SIG-M5 treated with dmso at 0.1 percent for 504 hours (cell line): Measurements from ENCODE around the gene IL1RAPL2.
"Not testable (repeated sequence)": the region's sequence is repeated elsewhere in the genome, so short reads cannot be mapped to it uniquely, and the experiment has no call there.

Experiments
- DNase-seq: peaks from one replicate; lab custom pipeline; 2025; ENCODE audit not compliant: unreplicated experiment; lab: John Stamatoyannopoulos, UW

IL1RAPL2 gene

GRCh38 chrX:105754286-105754964 lies 1188.4 kb downstream of the IL1RAPL2 start:
- no peak for DNase-seq

DNA sequence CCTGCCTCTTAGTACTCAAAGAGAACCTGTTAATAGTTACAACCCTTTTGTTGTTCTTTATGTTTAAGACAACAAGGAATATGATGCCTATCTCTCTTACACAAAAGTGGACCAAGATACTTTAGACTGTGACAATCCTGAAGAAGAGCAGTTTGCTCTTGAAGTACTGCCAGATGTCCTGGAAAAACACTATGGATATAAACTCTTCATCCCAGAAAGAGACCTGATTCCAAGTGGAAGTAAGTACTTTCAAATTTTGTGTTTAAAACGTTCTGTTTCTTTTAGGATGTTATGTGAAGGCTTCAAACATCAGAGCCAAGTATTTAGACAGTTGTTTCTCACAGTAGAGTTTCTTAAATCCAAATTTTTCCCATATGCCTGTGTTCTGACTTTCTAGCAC lies 1189.1 kb downstream of the IL1RAPL2 start:
- no peak for DNase-seq

DNA sequence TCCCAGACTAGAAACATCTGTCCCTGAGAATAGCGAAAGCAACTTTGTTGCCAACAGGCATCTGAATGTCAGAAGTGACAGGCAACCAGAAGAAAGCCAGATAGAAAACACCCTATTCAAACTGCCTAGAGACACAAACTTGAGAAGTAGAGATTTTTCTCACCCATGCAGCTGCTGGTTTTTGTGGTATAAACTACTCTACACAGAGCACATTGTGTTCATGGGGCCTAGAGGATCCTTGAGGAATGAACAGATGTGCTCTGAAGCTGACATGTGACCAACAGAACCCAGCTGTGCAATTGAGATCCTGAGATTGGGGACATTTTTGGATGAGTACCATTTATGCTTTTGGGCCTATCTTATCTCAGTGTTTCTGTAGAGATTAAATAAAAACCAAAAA lies 1192.8 kb downstream of the IL1RAPL2 start:
- no peak for DNase-seq

DNA sequence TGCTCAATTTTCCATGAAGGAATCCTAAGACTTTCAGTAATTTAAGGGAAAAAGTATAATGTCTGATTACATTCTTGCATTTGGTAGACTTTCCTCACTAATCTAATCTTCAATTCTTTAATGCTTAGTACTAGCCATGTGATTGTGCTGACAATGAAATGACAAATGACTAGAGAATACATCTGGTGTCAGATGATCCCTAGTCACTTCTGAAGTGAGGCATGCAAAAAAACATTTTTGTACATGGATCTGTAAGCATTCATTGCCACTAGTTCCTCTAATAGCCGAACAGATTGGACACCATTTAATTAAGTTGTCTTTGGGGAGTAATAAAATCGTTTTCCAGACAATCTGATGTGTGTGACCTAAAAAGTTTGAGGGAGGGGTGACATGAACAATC lies 1193.6 kb downstream of the IL1RAPL2 start:
- no peak for DNase-seq

DNA sequence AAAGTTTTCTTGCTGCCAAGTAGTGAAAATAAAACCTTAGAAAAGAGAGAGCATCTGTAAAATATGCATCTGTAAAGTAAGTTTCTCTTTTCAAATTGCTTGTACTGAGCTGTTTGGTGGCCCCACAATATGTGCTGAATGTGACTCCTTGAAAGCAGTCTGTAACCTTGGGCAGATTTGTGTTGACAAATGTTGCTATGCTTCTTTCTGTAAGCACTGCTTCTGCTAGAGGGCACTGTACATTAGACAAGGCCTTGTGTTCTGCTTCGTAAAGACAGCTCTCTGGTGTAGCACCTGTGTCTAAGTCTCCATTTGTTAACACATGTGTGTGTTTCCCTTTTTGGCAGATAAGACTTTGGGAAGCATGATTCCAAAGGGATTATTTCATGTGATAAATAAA lies 1199.7 kb downstream of the IL1RAPL2 start:
- no peak for DNase-seq

DNA sequence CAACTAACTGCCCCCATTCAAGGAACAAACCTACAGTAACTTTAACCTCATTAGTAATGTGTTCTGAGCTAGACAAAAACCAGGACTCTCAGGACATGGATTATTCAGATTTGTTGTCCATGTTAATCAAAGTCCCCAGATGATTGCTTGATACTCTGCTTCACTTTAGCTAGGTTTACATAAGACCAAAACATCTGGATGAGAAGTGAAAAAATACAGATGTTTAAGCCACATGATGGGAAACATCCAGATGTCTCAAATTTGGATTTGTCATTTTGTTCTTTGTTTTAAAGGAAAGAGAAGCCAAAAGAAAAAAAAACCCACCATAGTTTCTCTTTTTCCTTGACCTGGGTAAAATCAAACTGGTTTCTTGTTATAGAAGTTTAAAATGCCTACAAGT lies 1207.8 kb downstream of the IL1RAPL2 start:
- no peak for DNase-seq

GRCh38 chrX:105775679-105776078 lies 1209.7 kb downstream of the IL1RAPL2 start:
- no peak for DNase-seq

- DNase-seq, result no peak
These were observed 1215.8 kb downstream of the IL1RAPL2 start for GRCh38 chrX:105781804-105782203.

DNA sequence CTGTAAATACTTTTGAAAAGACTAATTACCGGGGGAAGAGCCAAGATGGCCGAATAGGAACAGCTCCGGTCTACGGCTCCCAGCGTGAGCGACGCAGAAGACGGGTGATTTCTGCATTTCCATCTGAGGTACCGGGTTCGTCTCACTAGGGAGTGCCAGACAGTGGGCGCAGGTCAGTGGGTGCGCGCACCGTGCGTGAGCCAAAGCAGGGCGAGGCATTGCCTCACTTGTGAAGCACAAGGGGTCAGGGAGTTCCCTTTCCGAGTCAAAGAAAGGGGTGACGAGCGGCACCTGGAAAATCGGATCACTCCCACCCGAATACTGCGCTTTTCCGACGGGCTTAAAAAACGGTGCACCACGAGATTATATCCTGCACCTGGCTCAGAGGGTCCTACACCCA lies 1230.9 kb downstream of the IL1RAPL2 start:
- not testable (repeated sequence) for DNase-seq

DNA sequence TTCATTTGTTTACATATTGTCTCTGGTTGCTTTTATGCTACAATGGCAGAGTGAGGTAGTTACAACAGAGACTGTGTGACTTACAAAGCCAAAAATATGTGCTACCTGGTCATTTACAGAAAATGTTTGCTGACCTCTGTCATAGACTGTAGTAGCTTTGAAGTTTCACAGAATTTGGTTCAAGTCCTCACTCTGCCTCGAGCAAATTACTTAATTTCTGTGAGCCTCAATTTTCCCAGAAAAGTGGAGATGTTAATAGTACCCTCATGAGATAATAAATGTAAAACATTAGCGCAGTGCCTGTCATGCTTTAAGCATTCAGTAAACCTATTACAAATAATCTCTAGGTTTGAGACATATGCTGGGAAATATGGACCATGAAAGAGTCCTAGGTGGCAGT lies 1237.9 kb downstream of the IL1RAPL2 start:
- no peak for DNase-seq

GRCh38 chrX:105805655-105806054 lies 1239.7 kb downstream of the IL1RAPL2 start:
- not testable (repeated sequence) for DNase-seq

GRCh38 chrX:105816517-105816916 lies 1250.5 kb downstream of the IL1RAPL2 start:
- DNase-seq, result no peak
